Activated naive CD8-positive, alpha-beta T cell (primary cell): ENCODE results near the gene ZNRF2.

Experiments used
- H3K27ac Mint-ChIP-seq: one replicate; pipeline ENCODE4 v1.8.0; 2021; ENCODE audit warnings: mixed read lengths
- H3K27me3 Mint-ChIP-seq: one replicate; pipeline ENCODE4 v1.8.0; 2021; ENCODE audit warnings: mixed read lengths
- H3K36me3 Mint-ChIP-seq: one replicate; pipeline ENCODE4 v1.8.0; 2021; ENCODE audit warnings: mixed read lengths
- H3K4me1 Mint-ChIP-seq: one replicate; pipeline ENCODE4 v1.8.0; 2021; ENCODE audit warnings: low read depth, mixed read lengths
- H3K4me3 Mint-ChIP-seq: one replicate; pipeline ENCODE4 v1.8.0; 2021; ENCODE audit warnings: mild to moderate bottlenecking, mixed read lengths
- H3K9me3 Mint-ChIP-seq: one replicate; pipeline ENCODE4 v1.8.0; 2021; ENCODE audit warnings: low read depth, mixed read lengths

The ZNRF2 gene

DNA sequence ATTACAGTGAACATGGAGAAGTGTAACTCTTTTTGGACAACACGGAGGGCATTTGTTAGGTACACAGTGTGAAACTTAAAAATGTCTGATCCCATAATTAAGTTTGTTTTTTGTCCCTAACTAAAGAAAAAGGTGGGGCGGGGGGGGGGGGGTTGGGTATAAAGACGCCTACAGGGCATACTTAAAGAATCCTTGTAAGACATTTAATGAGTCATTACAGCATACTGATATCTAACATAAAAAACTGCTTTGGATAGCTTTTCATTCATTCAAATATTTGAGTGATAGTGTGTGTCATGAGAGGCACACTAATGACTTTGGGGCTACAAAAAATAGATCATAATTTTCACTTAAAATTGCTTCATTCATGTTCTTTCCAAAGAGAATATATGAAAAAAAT is 31.2 kb downstream of the ZNRF2 start:
- Mint-ChIP-seq H3K27ac (no peak overlapping the region), H3K4me1 (peaks cover 62% of the 10 kb centered on the region)

GRCh38 chr7:30320392-30320791 is 36.0 kb downstream of the ZNRF2 start:
- Mint-ChIP-seq H3K9me3 (no peaks in the 10 kb centered on the region), H3K36me3 (peaks cover 2% of the 10 kb centered on the region), H3K27me3 (no peaks in the 10 kb centered on the region), H3K4me3 (peak overlapping the region; percentile 36), H3K4me1 (peaks cover 69% of the 10 kb centered on the region), H3K27ac (peak overlapping the region; percentile 97)

More for the DNA sequence above, 31.2 kb downstream of the ZNRF2 start:
- Mint-ChIP-seq H3K27me3 (no peaks in the 10 kb centered on the region), H3K9me3 (no peaks in the 10 kb centered on the region), H3K4me3 (no peak overlapping the region), H3K36me3 (peaks cover 7% of the 10 kb centered on the region)

DNA sequence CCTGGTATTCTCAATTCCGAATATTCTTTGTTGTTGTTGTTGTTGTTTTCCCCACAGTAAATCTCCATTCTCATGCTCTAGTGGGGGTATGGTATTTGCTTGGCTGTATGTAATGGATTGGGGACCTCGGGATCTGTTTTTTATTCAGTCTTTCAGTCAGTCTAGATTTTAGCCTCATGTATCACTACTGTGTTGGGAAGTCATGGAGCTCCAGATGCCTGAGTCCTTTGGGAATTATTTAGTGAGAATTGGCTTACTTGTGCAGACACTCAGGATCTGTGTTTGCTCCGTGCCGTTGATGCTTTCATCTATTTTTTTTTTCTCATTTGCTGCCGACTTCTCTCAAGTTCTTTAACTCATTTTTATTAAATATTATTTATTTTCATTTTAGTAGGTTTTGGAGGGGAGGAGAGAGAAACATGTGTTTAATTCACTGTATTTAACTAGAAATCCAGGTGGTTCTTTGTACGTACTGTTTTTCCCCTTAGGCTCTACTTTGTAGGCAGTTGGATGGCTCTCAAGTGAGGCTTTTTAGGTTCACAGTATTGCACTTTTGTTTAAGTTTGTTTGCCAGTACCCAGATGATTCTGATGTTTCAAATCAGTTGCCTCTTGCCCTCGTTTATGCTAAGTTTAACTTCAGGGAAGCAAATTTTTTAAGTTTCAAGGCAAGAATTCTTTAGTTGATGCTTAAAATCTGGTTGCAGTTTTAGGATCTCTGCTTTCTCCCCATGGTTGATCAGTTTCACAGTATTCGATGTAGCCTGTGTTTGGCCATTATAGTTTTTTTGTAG is 36.9 kb downstream of the ZNRF2 start:
- Mint-ChIP-seq H3K27ac (peak overlapping the region; percentile 97), H3K4me3 (peak overlapping the region; percentile 85), H3K27me3 (no peaks in the 10 kb centered on the region), H3K4me1 (peaks cover 70% of the 10 kb centered on the region), H3K9me3 (no peaks in the 10 kb centered on the region), H3K36me3 (peaks cover 5% of the 10 kb centered on the region)

GRCh38 chr7:30321882-30322192 is 37.4 kb downstream of the ZNRF2 start:
- no peaks in the 10 kb centered on the region for H3K27me3 Mint-ChIP-seq
- peaks cover 9% of the 10 kb centered on the region for H3K36me3 Mint-ChIP-seq
- H3K4me1 Mint-ChIP-seq, result peaks cover 71% of the 10 kb centered on the region
- H3K27ac Mint-ChIP-seq, result peak overlapping the region; percentile 97
- H3K9me3 Mint-ChIP-seq, result no peaks in the 10 kb centered on the region
- H3K4me3 Mint-ChIP-seq, result peak overlapping the region; percentile 85

DNA sequence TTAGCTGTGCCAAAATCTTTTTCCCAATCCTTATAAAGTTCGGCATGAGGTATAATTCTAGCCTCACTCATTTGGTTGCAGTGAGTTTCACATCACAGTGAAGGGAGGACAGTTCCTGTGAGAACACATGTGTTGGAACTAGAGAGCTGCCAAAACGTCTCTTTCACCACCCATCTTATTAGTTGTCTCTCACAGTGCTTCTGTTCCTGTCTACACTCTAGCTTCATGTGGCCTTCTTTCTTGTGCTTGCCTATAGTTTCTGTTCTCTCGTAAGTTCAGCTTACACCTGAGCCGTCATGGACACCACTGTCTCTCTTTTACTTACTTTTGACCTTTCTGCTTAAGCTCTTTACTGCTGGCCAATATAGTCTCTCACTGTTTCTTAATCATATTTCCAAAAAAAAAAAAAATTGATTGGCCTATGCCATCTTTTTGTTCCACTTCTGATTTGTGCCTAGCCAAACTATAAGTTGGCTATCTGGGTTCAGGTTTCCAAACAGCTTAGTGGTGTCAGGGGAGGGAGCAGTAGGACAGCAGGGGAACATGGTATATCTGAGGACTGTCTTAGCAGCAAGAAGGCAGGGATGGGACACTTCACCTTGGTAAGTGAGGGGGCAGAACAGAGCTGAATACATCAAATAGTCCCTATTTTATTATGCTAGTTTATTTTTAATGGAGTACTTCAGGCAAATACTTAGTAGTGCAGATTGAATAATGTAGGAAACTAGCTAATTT is 38.0 kb downstream of the ZNRF2 start:
- Mint-ChIP-seq H3K36me3 (peaks cover 12% of the 10 kb centered on the region), H3K4me3 (peak overlapping the region; percentile 85), H3K4me1 (peaks cover 69% of the 10 kb centered on the region), H3K27me3 (no peaks in the 10 kb centered on the region), H3K9me3 (no peaks in the 10 kb centered on the region), H3K27ac (peak overlapping the region; percentile 97)

DNA sequence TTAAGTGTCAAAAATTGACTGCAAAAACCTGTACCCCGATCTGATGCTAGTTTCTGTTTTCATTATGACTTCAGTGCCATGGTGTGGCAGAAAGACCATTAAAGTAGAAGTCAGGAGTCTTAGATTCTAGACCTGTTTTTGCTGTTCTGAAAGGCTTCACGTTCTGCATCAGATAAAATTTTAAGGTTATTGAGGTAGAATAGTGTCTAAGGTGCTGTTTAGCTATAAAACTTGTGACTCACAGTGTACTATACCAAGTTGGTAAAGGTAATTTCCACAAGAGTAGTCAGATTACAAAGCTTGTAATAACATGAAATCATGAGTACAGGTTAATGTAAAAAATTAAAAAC is 38.6 kb downstream of the ZNRF2 start:
- Mint-ChIP-seq H3K36me3 (peaks cover 12% of the 10 kb centered on the region), H3K4me3 (peak overlapping the region; percentile 85), H3K27ac (peak overlapping the region; percentile 97), H3K4me1 (peaks cover 65% of the 10 kb centered on the region), H3K27me3 (no peaks in the 10 kb centered on the region), H3K9me3 (no peaks in the 10 kb centered on the region)

- H3K4me1 Mint-ChIP-seq, result peaks cover 65% of the 10 kb centered on the region
Measured at GRCh38 chr7:30327813-30328212, 43.4 kb downstream of the ZNRF2 start.

DNA sequence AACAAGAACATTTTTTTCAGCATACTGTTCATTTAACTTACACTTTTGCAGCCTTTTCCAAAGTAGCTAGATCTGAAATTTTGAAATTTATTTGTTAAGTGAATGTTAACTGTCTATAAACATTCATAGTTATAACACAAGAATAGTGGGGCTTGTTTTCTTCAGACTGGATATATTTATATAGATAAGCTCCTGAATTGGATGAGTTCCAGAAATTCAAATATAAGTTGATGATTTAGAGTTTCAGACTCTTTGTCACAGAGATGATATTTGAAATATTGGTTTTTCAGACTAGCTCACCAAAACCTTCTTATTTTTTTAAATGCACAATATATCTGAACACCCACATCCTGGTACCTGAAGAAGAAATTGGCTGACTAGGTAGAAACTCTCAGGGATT is 44.0 kb downstream of the ZNRF2 start:
- no peak overlapping the region for H3K4me3 Mint-ChIP-seq

More at GRCh38 chr7:30327813-30328212, 43.4 kb downstream of the ZNRF2 start:
- no peaks in the 10 kb centered on the region for H3K9me3 Mint-ChIP-seq
- H3K27ac Mint-ChIP-seq, result no peak overlapping the region
- H3K4me3 Mint-ChIP-seq, result no peak overlapping the region
- H3K27me3 Mint-ChIP-seq, result no peaks in the 10 kb centered on the region
- H3K36me3 Mint-ChIP-seq, result peaks cover 17% of the 10 kb centered on the region

GRCh38 chr7:30329716-30330115 is 45.3 kb downstream of the ZNRF2 start:
- H3K27me3 Mint-ChIP-seq, result no peaks in the 10 kb centered on the region
- H3K4me3 Mint-ChIP-seq, result peak overlapping the region; percentile 78
- no peaks in the 10 kb centered on the region for H3K9me3 Mint-ChIP-seq
- H3K4me1 Mint-ChIP-seq, result peaks cover 62% of the 10 kb centered on the region
- H3K36me3 Mint-ChIP-seq, result peaks cover 14% of the 10 kb centered on the region
- peak overlapping the region; percentile 80 for H3K27ac Mint-ChIP-seq

More for the DNA sequence above, 44.0 kb downstream of the ZNRF2 start:
- Mint-ChIP-seq H3K4me1 (peaks cover 60% of the 10 kb centered on the region), H3K27me3 (no peaks in the 10 kb centered on the region), H3K27ac (no peak overlapping the region), H3K9me3 (no peaks in the 10 kb centered on the region), H3K36me3 (peaks cover 17% of the 10 kb centered on the region)

- Mint-ChIP-seq H3K27ac (peak overlapping the region; percentile 80), H3K36me3 (peaks cover 14% of the 10 kb centered on the region), H3K27me3 (no peaks in the 10 kb centered on the region), H3K4me1 (peaks cover 62% of the 10 kb centered on the region), H3K4me3 (peak overlapping the region; percentile 78), H3K9me3 (no peaks in the 10 kb centered on the region)
Measured at GRCh38 chr7:30330134-30331111, 46.0 kb downstream of the ZNRF2 start.

DNA sequence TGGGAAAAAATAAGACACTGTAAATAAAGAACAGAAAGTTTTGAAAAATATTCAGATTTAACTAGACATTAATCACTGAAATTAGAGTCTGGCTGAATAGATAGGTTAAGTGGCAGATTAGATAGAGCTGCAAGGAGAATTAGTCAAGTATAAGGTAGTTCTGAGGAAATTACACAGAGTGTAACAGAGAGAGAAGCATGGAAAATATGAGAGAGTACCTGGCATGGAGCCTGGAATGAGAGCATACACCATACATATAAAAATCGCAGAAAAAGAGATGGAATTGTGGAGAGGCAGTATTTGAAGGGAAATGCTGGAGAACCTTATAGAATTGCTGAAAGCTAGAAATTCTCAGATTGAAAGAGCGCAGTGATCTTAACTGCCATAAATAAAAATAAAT is 46.9 kb downstream of the ZNRF2 start:
- no peaks in the 10 kb centered on the region for H3K27me3 Mint-ChIP-seq
- H3K4me1 Mint-ChIP-seq, result peaks cover 64% of the 10 kb centered on the region
- H3K27ac Mint-ChIP-seq, result no peak overlapping the region
- peaks cover 11% of the 10 kb centered on the region for H3K36me3 Mint-ChIP-seq
- H3K4me3 Mint-ChIP-seq, result no peak overlapping the region
- H3K9me3 Mint-ChIP-seq, result no peaks in the 10 kb centered on the region

GRCh38 chr7:30332549-30332948 is 48.2 kb downstream of the ZNRF2 start:
- peaks cover 5% of the 10 kb centered on the region for H3K36me3 Mint-ChIP-seq
- H3K4me3 Mint-ChIP-seq, result no peak overlapping the region
- no peaks in the 10 kb centered on the region for H3K9me3 Mint-ChIP-seq
- H3K27ac Mint-ChIP-seq, result no peak overlapping the region
- no peaks in the 10 kb centered on the region for H3K27me3 Mint-ChIP-seq
- H3K4me1 Mint-ChIP-seq, result peaks cover 60% of the 10 kb centered on the region

DNA sequence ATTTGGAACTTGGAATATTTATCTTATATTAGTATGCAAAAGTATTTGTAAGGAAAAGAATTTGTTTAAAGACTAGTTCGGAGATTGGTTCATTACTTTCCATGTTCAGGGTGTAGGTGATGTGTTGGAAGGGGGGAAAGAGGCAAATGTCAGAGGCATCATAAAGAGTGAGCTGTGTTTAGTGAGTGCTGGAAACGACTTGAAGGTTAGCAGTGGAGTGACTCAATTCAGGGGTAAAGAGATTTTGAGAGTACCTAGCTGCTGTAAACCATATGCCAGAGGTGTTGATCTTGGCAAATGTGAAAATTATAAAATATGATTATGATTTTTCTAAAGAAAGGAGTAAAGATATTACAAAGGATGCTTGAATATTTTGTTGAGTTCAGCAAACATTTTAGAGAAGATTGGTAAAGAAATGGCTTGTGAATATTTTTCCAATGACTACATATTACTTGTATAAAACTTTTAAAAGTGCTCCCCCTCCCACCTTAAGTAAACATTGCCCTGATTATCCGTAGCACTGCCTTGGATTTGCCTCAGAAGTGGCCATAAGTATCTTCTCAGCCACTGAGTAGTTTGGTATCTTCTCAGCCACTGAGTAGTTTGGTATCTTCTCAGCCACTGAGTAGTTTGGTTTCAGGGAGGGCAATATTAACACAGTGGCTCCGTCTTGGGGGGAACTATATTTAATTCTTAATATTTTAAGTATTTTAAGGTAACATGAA is 51.5 kb downstream of the ZNRF2 start:
- no peak overlapping the region for H3K4me3 Mint-ChIP-seq
- H3K27me3 Mint-ChIP-seq, result no peaks in the 10 kb centered on the region
- peaks cover 51% of the 10 kb centered on the region for H3K4me1 Mint-ChIP-seq
- no peak overlapping the region for H3K27ac Mint-ChIP-seq
- H3K36me3 Mint-ChIP-seq, result peaks cover 3% of the 10 kb centered on the region
- H3K9me3 Mint-ChIP-seq, result no peaks in the 10 kb centered on the region

GRCh38 chr7:30344513-30344912 is 60.1 kb downstream of the ZNRF2 start:
- no peaks in the 10 kb centered on the region for H3K27me3 Mint-ChIP-seq
- no peaks in the 10 kb centered on the region for H3K36me3 Mint-ChIP-seq
- no peak overlapping the region for H3K27ac Mint-ChIP-seq
- peaks cover 62% of the 10 kb centered on the region for H3K4me1 Mint-ChIP-seq
- H3K9me3 Mint-ChIP-seq, result no peaks in the 10 kb centered on the region
- no peak overlapping the region for H3K4me3 Mint-ChIP-seq
